OCI-LY7 (cell line): ENCODE results near the gene BTG4.

Source experiments
- EZH2phosphoT487 ChIP-seq: fragments of 200-600 bp; sonication (generic); IDR thresholded peaks from 2 replicates; pipeline ENCODE4 v1.6.1; 2018; ENCODE audit warnings: low read depth, borderline replicate concordance, mild to moderate bottlenecking, mixed run types, antibody characterized with exemption, low read length, moderate library complexity, mixed read lengths
- TF ChIP-seq, protein P1 (sequence below): fragments of 200-600 bp; sonication (generic); conservative IDR thresholded peaks from 2 replicates; pipeline ENCODE4 v1.5.1; 2014; ENCODE audit warnings: mild to moderate bottlenecking, antibody characterized with exemption, low read length, moderate library complexity, mixed read lengths

DNA sequence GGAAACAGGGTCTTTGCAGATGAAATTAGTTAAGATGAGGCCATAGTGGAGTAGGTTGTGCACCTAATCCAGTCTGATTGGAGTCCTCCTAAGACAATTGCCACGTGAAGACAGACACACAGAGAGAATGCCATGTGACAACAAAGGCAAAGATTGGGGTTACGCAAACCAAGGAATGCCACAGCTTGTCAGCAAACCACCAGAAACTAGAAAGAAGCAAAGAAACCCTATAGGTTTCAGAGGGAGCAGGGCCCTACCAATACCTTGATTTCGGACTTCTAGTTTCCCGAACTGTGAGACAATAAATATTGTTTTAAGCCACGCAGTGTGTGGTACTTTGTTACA is 20.2 kb upstream of the BTG4 start:
- TF ChIP-seq, protein P1, sequence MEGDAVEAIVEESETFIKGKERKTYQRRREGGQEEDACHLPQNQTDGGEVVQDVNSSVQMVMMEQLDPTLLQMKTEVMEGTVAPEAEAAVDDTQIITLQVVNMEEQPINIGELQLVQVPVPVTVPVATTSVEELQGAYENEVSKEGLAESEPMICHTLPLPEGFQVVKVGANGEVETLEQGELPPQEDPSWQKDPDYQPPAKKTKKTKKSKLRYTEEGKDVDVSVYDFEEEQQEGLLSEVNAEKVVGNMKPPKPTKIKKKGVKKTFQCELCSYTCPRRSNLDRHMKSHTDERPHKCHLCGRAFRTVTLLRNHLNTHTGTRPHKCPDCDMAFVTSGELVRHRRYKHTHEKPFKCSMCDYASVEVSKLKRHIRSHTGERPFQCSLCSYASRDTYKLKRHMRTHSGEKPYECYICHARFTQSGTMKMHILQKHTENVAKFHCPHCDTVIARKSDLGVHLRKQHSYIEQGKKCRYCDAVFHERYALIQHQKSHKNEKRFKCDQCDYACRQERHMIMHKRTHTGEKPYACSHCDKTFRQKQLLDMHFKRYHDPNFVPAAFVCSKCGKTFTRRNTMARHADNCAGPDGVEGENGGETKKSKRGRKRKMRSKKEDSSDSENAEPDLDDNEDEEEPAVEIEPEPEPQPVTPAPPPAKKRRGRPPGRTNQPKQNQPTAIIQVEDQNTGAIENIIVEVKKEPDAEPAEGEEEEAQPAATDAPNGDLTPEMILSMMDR = no peak
- no peak for TF ChIP-seq EZH2phosphoT487
